K562 (cell line): ENCODE measurements around the gene CSDE1.
A peak's percentile ranks its signal among the peaks of the same experiment; 100 is the strongest.

Source experiments
- BDP1 ChIP-seq: IDR thresholded peaks from 3 replicates; pipeline ENCODE4 v1.6.1; 2011; ENCODE audit not compliant: insufficient read length, insufficient read depth
- CBX2 ChIP-seq: fragments of 200-600 bp; sonication (generic); IDR thresholded peaks from one replicate; pipeline ENCODE4 v1.6.1; 2012; ENCODE audit warnings: mild to moderate bottlenecking, low read length, inconsistent platforms; ENCODE audit not compliant: insufficient read depth, poor library complexity, severe bottlenecking
- ERF ChIP-seq: fragments of 450-650 bp; formaldehyde crosslinking; IDR thresholded peaks from 2 replicates; pipeline ENCODE4 v1.4.0; 2020; ENCODE audit warnings: mild to moderate bottlenecking, mixed read lengths
- GTF2E2 ChIP-seq: fragments of 200-800 bp; sonication (Bioruptor generic); IDR thresholded peaks from 2 replicates; pipeline ENCODE4 v1.6.1; 2016; ENCODE audit warnings: missing genetic modification characterization, missing compliant biosample characterization
- MAFK ChIP-seq: IDR thresholded peaks from 2 replicates; pipeline ENCODE4 v1.6.1; 2011; ENCODE audit warnings: low read length, improper control_type of control experiment
- RAD21 ChIP-seq, 2 experiments: fragments of 250-450 bp in 1 of 2; fragments of 450-650 bp in 1 of 2; sonication (Bioruptor Pico) in 1 of 2; formaldehyde crosslinking in 1 of 2; IDR thresholded peaks in 1 of 2; conservative IDR thresholded peaks in 1 of 2; 2 replicates each; pipeline versions ENCODE4 v1.4.0 to v1.8.0; 2020 to 2022; ENCODE audit warnings: mild to moderate bottlenecking in 2 of 2, moderate library complexity in 1 of 2
- SMARCA4 ChIP-seq: fragments of 450-650 bp; IDR thresholded peaks from 2 replicates; pipeline ENCODE4 v1.6.1; 2016
- SMC3 ChIP-seq: conservative IDR thresholded peaks from 2 replicates; pipeline ENCODE4 v1.6.1; 2011; ENCODE audit warnings: low read depth, low read length, improper control_type of control experiment; ENCODE audit not compliant: insufficient read depth
- SREBF1 ChIP-seq: fragments of 150-350 bp; IDR thresholded peaks from 2 replicates; pipeline ENCODE4 v1.6.1; 2014; ENCODE audit warnings: antibody characterized with exemption, low read depth, low read length, borderline replicate concordance
- ZKSCAN3 ChIP-seq: fragments of 250-450 bp; sonication (Bioruptor Pico); IDR thresholded peaks from 2 replicates; pipeline ENCODE4 v1.4.0; 2020
- ZNF280B ChIP-seq: fragments of 250-450 bp; sonication (Bioruptor Pico); IDR thresholded peaks from 2 replicates; pipeline ENCODE4 v1.5.1; 2021; ENCODE audit warnings: mild to moderate bottlenecking
- TF ChIP-seq, protein P1 (sequence below), 3 experiments: IDR thresholded peaks in 2 of 3; conservative IDR thresholded peaks in 1 of 3; 2 replicates each; pipeline ENCODE4 v1.5.1; 2011 to 2012; ENCODE audit warnings: low read length in 3 of 3, mild to moderate bottlenecking in 3 of 3, control low read depth in 2 of 3, improper control_type of control experiment in 1 of 3, inconsistent platforms in 1 of 3, low read depth in 1 of 3, mixed read lengths in 1 of 3, moderate library complexity in 1 of 3; ENCODE audit not compliant: insufficient read depth in 2 of 3

GRCh38 chr1:114780344-114781226 is 22.8 kb upstream of the CSDE1 start, which contains the start of gene SIKE1:
- TF ChIP-seq ZKSCAN3 (CRISPR knock-in tag) (no peak), GTF2E2 (tag) (no peak), CBX2 (no peak), SMARCA4 (peak; percentile 74), ZNF280B (no peak), MAFK (0 out of 2 replicates have a peak, but pooled peaks have one; percentile 5), RAD21 (CRISPR knock-in tag; conservative IDR thresholded peaks at IDR 0.05 in 1 of 2, IDR thresholded peaks at IDR 0.05 in 1 of 2) (no peak), SMC3 (no peak), SREBF1 (0 out of 2 replicates have a peak, but pooled peaks have one; percentile 65), ERF (CRISPR knock-in tag) (no peak), BDP1 (no peak)
- TF ChIP-seq, protein P1, sequence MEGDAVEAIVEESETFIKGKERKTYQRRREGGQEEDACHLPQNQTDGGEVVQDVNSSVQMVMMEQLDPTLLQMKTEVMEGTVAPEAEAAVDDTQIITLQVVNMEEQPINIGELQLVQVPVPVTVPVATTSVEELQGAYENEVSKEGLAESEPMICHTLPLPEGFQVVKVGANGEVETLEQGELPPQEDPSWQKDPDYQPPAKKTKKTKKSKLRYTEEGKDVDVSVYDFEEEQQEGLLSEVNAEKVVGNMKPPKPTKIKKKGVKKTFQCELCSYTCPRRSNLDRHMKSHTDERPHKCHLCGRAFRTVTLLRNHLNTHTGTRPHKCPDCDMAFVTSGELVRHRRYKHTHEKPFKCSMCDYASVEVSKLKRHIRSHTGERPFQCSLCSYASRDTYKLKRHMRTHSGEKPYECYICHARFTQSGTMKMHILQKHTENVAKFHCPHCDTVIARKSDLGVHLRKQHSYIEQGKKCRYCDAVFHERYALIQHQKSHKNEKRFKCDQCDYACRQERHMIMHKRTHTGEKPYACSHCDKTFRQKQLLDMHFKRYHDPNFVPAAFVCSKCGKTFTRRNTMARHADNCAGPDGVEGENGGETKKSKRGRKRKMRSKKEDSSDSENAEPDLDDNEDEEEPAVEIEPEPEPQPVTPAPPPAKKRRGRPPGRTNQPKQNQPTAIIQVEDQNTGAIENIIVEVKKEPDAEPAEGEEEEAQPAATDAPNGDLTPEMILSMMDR (IDR thresholded peaks at IDR 0.05 in 2 of 3, conservative IDR thresholded peaks at IDR 0.05 in 1 of 3; ENCODE audit: insufficient read depth in 2 of 3, low read depth in 1 of 3, low read length in 3 of 3), result peak in 1 of 3 experiments; percentile 8; a peak in 2 of 6 replicates
